GM12891 (cell line): ENCODE data around the gene ELOF1.

Experiments
- POLR2A ChIP-seq: IDR thresholded peaks from 2 replicates; pipeline ENCODE4 v1.6.1; 2011; ENCODE audit warnings: low read depth, low read length, control low read depth
- POLR2AphosphoS5 ChIP-seq: IDR thresholded peaks from 2 replicates; pipeline ENCODE4 v1.6.1; 2011; ENCODE audit warnings: low read depth, low read length, control low read depth
- POU2F2 ChIP-seq: IDR thresholded peaks from 2 replicates; pipeline ENCODE4 v1.6.1; 2011; ENCODE audit warnings: low read depth, mild to moderate bottlenecking, control low read depth, low read length, moderate library complexity
- SPI1 ChIP-seq: IDR thresholded peaks from 2 replicates; pipeline ENCODE4 v1.6.1; 2011; ENCODE audit warnings: low read depth, low read length, control low read depth
- TAF1 ChIP-seq: IDR thresholded peaks from 2 replicates; pipeline ENCODE4 v1.6.1; 2011; ENCODE audit warnings: low read depth, low read length, control low read depth

DNA sequence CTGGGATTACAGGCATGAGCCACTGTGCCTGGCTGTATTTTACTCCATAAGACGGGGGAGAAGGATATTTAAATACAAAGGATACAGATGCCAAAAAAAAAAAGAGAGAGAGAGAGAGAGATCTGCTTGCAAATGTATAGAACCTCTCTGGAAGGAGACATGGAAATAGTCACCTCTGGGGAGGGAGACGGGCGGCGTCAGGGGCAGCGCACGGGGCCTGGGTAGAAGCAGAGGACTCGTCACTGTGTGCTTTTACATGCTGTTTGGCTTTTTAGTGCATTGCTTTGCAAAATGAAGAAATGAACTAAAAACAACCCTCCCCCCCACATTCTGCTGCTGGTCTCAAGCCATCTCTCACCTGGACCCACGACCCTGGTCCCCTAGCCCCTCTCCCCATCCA lies 48.6 kb downstream of the ELOF1 start:
- TF ChIP-seq POLR2A (no peak), POLR2AphosphoS5 (no peak), TAF1 (no peak), SPI1 (no peak), POU2F2 (no peak)
